Body of pancreas (tissue), 4 donors: ENCODE measurements around the gene SC5D.

ENCODE experiments used
- CTCF ChIP-seq, 7 experiments: fragments of 450-650 bp in 4 of 7; fragments of 200-600 bp in 3 of 7; sonication (generic) in 3 of 7; IDR thresholded peaks; one replicate each; pipeline ENCODE4 v1.5.1; 2016 to 2019; ENCODE audit warnings: antibody characterized with exemption in 7 of 7
- POLR2A ChIP-seq, 3 donors: fragments of 450-650 bp; IDR thresholded peaks; one replicate each; pipeline ENCODE4 v1.6.1; 2016; ENCODE audit warnings: antibody characterized with exemption in 3 of 3, mild to moderate bottlenecking in 2 of 3

- TF ChIP-seq CTCF (IDR thresholded peaks at IDR 0.05) (no peak), POLR2A (IDR thresholded peaks at IDR 0.05) (peak; percentile 90 to 94 (median 93))
These were observed at the start of gene SC5D for GRCh38 chr11:121292495-121293287.
